GM23338 (cell line): ENCODE data around the gene CMYA5. TPM values are rescaled to one million over a fixed set of nuclear protein-coding genes. Genes with fewer than 3 reads are reported as not detected.

Experiments
- ATAC-seq: fragments of 200-7000 bp; cut with Tn5 transposase; 3 replicates; pipeline ENCODE4 v1.9.1; 2020
- DNase-seq: peaks from one replicate; pipeline ENCODE4 v3.0.0-alpha.2; 2015; ENCODE audit warnings: low spot score
- H2AFZ ChIP-seq: fragments of 200-600 bp; sonication (generic); 2 replicates; pipeline ENCODE4 v1.8.0; 2016; ENCODE audit warnings: antibody characterized with exemption, mild to moderate bottlenecking, moderate library complexity
- H3F3A ChIP-seq: fragments of 200-600 bp; sonication (generic); replicated peaks from 2 replicates; pipeline ENCODE4 v1.8.0; 2017; ENCODE audit warnings: antibody characterized with exemption, mixed run types, low read depth
- H3K27ac ChIP-seq: fragments of 200-600 bp; sonication (generic); 2 replicates; pipeline ENCODE4 v1.6.1; 2016; ENCODE audit warnings: low read depth
- H3K27me3 ChIP-seq: fragments of 200-600 bp; sonication (generic); 2 replicates; pipeline ENCODE4 v1.8.0; 2016; ENCODE audit warnings: mild to moderate bottlenecking, mixed run types, moderate library complexity; ENCODE audit not compliant: insufficient read depth
- H3K36me3 ChIP-seq: fragments of 200-600 bp; sonication (generic); 2 replicates; pipeline ENCODE4 v1.8.0; 2016; ENCODE audit warnings: mild to moderate bottlenecking; ENCODE audit not compliant: insufficient read depth
- H3K4me1 ChIP-seq: fragments of 200-600 bp; sonication (generic); 2 replicates; pipeline ENCODE4 v1.8.0; 2016; ENCODE audit warnings: mild to moderate bottlenecking, moderate library complexity; ENCODE audit not compliant: insufficient read depth
- H3K4me2 ChIP-seq: fragments of 200-600 bp; sonication (generic); 2 replicates; pipeline ENCODE4 v1.7.1; 2017; ENCODE audit warnings: mixed run types
- H3K4me3 ChIP-seq: fragments of 200-600 bp; sonication (generic); 2 replicates; pipeline ENCODE4 v1.6.1; 2016; ENCODE audit warnings: mixed run types
- H3K79me2 ChIP-seq: fragments of 200-600 bp; sonication (generic); replicated peaks from 2 replicates; pipeline ENCODE4 v1.8.0; 2017; ENCODE audit warnings: mild to moderate bottlenecking; ENCODE audit not compliant: insufficient read depth
- H3K9me2 ChIP-seq: fragments of 200-600 bp; sonication (generic); 2 replicates; pipeline ENCODE4 v1.8.0; 2017; ENCODE audit not compliant: insufficient read depth
- H4K20me1 ChIP-seq: fragments of 200-600 bp; sonication (generic); replicated peaks from 2 replicates; pipeline ENCODE4 v1.8.0; 2017; ENCODE audit warnings: mild to moderate bottlenecking; ENCODE audit not compliant: insufficient read depth
- H3K27ac Mint-ChIP-seq: 2 replicates; pipeline ENCODE4 v1.8.0; 2020; ENCODE audit warnings: inconsistent platforms, mild to moderate bottlenecking, moderate library complexity, mixed read lengths
- H3K27me3 Mint-ChIP-seq: 3 replicates; pipeline ENCODE4 v1.8.0; 2022; ENCODE audit warnings: low read depth, mild to moderate bottlenecking, moderate library complexity, mixed read lengths, inconsistent platforms; ENCODE audit not compliant: insufficient read depth, poor library complexity
- H3K36me3 Mint-ChIP-seq: 3 replicates; pipeline ENCODE4 v1.8.0; 2021; ENCODE audit warnings: low read depth, mild to moderate bottlenecking, inconsistent platforms, moderate library complexity, mixed read lengths
- H3K4me1 Mint-ChIP-seq: 3 replicates; pipeline ENCODE4 v1.8.0; 2020; ENCODE audit warnings: mild to moderate bottlenecking, inconsistent platforms, mixed read lengths
- H3K4me3 Mint-ChIP-seq: 3 replicates; pipeline ENCODE4 v1.8.0; 2021; ENCODE audit warnings: moderate library complexity, mild to moderate bottlenecking, inconsistent platforms, mixed read lengths
- H3K9me3 Mint-ChIP-seq: 3 replicates; pipeline ENCODE4 v1.8.0; 2020; ENCODE audit warnings: moderate library complexity, mild to moderate bottlenecking, inconsistent platforms, mixed read lengths
- CREB1 ChIP-seq: fragments of 250-450 bp; sonication (Bioruptor Pico); IDR thresholded peaks from 2 replicates; pipeline ENCODE4 v1.5.0; 2020; ENCODE audit warnings: low read depth, mild to moderate bottlenecking, moderate library complexity
- CTCF ChIP-seq, 2 experiments: fragments of 200-600 bp in 1 of 2; sonication (generic) in 1 of 2; conservative IDR thresholded peaks; 2 replicates each; pipeline versions ENCODE4 v1.5.1 to v1.6.1; 2016 to 2017; ENCODE audit warnings: antibody characterized with exemption in 2 of 2, low read depth in 2 of 2, mild to moderate bottlenecking in 2 of 2, moderate library complexity in 1 of 2
- ETS1 ChIP-seq: IDR thresholded peaks from 2 replicates; pipeline ENCODE4 v1.6.1; 2016; ENCODE audit warnings: antibody characterized with exemption
- EZH2 ChIP-seq: fragments of 200-600 bp; sonication (generic); IDR thresholded peaks from one replicate; pipeline ENCODE4 v1.8.0; 2017; ENCODE audit warnings: antibody characterized with exemption, mild to moderate bottlenecking, low read depth; ENCODE audit not compliant: unreplicated experiment
- EZH2phosphoT487 ChIP-seq: fragments of 200-600 bp; sonication (generic); IDR thresholded peaks from one replicate; pipeline ENCODE4 v1.8.1; 2018; ENCODE audit warnings: antibody characterized with exemption; ENCODE audit not compliant: unreplicated experiment
- JUNB ChIP-seq: IDR thresholded peaks from one replicate; pipeline ENCODE4 v1.6.1; 2016; ENCODE audit warnings: antibody characterized with exemption; ENCODE audit not compliant: unreplicated experiment
- NANOG ChIP-seq: IDR thresholded peaks from 2 replicates; pipeline ENCODE4 v1.6.1; 2016; ENCODE audit warnings: antibody characterized with exemption, borderline replicate concordance
- POLR2AphosphoS5 ChIP-seq: IDR thresholded peaks from 2 replicates; pipeline ENCODE4 v1.6.1; 2016; ENCODE audit warnings: antibody characterized with exemption, low read depth
- REST ChIP-seq: IDR thresholded peaks from one replicate; pipeline ENCODE4 v1.6.1; 2018; ENCODE audit warnings: antibody characterized with exemption; ENCODE audit not compliant: unreplicated experiment
- STAT1 ChIP-seq: IDR thresholded peaks from one replicate; pipeline ENCODE4 v1.6.1; 2016; ENCODE audit warnings: antibody characterized with exemption; ENCODE audit not compliant: unreplicated experiment
- ZNF114 ChIP-seq: fragments of 250-450 bp; sonication (Bioruptor Pico); IDR thresholded peaks from 2 replicates; pipeline ENCODE4 v1.5.0; 2020; ENCODE audit warnings: mild to moderate bottlenecking, moderate library complexity
- ZNF331 ChIP-seq: fragments of 250-450 bp; sonication (Bioruptor Pico); IDR thresholded peaks from 2 replicates; pipeline ENCODE4 v1.5.0; 2020; ENCODE audit warnings: low read depth, mild to moderate bottlenecking, moderate library complexity
- ZNF462 ChIP-seq: fragments of 250-450 bp; sonication (Bioruptor Pico); IDR thresholded peaks from 2 replicates; pipeline ENCODE4 v1.5.0; 2020; ENCODE audit warnings: mild to moderate bottlenecking, moderate library complexity
- polyA plus RNA-seq: library from polyadenylated mRNA; unstranded; fragments of >200 nt; fragmentation: Nextera tagmentation; extraction: Ambion mirVana; gene quantifications from 2 replicates; pipeline ENCODE4 v1.2.1, GENCODE V29; 2016
- total RNA-seq: library from RNA; depleted of rRNA; stranded (reverse); fragments of >200 nt; shearing (Covaris generic); gene quantifications from 2 replicates; pipeline ENCODE4 v1.2.3, GENCODE V29; 2014

The CMYA5 gene
- total and polyA plus RNA-seq, 2 experiments from 2014 or later: 0.45 to 0.49 TPM

- no peak overlapping the region for H3K4me3 ChIP-seq
- H4K20me1 ChIP-seq: no peaks in the 10 kb centered on the region
- no peak for ATAC-seq
- no peaks in the 10 kb centered on the region for H3K36me3 Mint-ChIP-seq
- DNase-seq: no peak
- H3K36me3 ChIP-seq: no peaks in the 10 kb centered on the region
- no peak overlapping the region for H3K27ac Mint-ChIP-seq
- H3K4me3 Mint-ChIP-seq: no peak overlapping the region
- no peaks in the 10 kb centered on the region for H3K9me3 Mint-ChIP-seq
- H2AFZ ChIP-seq: no peak overlapping the region
- no peak for TF ChIP-seq NANOG
- no peak for TF ChIP-seq STAT1
- TF ChIP-seq JUNB: no peak
- TF ChIP-seq ZNF331: no peak
- no peak for TF ChIP-seq CREB1 (CRISPR knock-in tag)
- TF ChIP-seq CTCF (conservative IDR thresholded peaks at IDR 0.05; ENCODE audit: low read depth in 2 of 2): no peak
- TF ChIP-seq EZH2: no peak
- no peak for TF ChIP-seq ZNF114 (CRISPR knock-in tag)
- no peak for TF ChIP-seq EZH2phosphoT487
- no peak for TF ChIP-seq REST
- no peak for TF ChIP-seq POLR2AphosphoS5
- TF ChIP-seq ZNF462 (CRISPR knock-in tag): no peak
- no peak for TF ChIP-seq ETS1
- H3K4me2 ChIP-seq: no peak overlapping the region
- H3K27ac ChIP-seq: no peak overlapping the region
- peaks cover 5% of the 10 kb centered on the region for H3K27me3 Mint-ChIP-seq
- no peaks in the 10 kb centered on the region for H3K27me3 ChIP-seq
- no peaks in the 10 kb centered on the region for H3F3A ChIP-seq
- no peaks in the 10 kb centered on the region for H3K4me1 ChIP-seq
- H3K79me2 ChIP-seq: no peaks in the 10 kb centered on the region
- no peaks in the 10 kb centered on the region for H3K9me2 ChIP-seq
- no peaks in the 10 kb centered on the region for H3K4me1 Mint-ChIP-seq
Observed at GRCh38 chr5:79834754-79835714, 145.4 kb downstream of the CMYA5 start.
